ENCODE results near the gene BLMH. TPM values are rescaled to one million over a fixed set of nuclear protein-coding genes. Genes with fewer than 3 reads are reported as not detected.
"Not testable (repeated sequence)": the region's sequence is repeated elsewhere in the genome, so short reads cannot be mapped to it uniquely, and the experiment has no call there.

BLMH gene
- total and polyA plus RNA-seq, 4 donors, result 20.0 to 37.8 (median 27.4) TPM

GRCh38 chr17:30234296-30234695 lies 57.4 kb downstream of the BLMH start:
- Histone ChIP-seq H3K36me3 (ENCODE audit: control insufficient read depth in 1 of 2, insufficient read depth in 2 of 2, low read length in 1 of 2) (no peaks in the 10 kb centered on the region), H3K4me1 (ENCODE audit: control insufficient read depth in 1 of 2, insufficient read depth in 2 of 2, low read length in 2 of 2) (no peaks in the 10 kb centered on the region), H3K27ac (ENCODE audit: low read depth in 1 of 2, low read length in 2 of 2) (no peak overlapping the region), H3K9me3 (ENCODE audit: control insufficient read depth, low read length) (no peaks in the 10 kb centered on the region), H3K4me3 (ENCODE audit: low read length in 2 of 2) (no peak overlapping the region), H3K27me3 (ENCODE audit: control insufficient read depth in 1 of 2, insufficient read depth in 2 of 2, low read length in 1 of 2) (no peaks in the 10 kb centered on the region)
- WGBS, 2 donors, result 72 to 83% methylated on average over 6 of the region's 6 CpGs
- ATAC-seq (ENCODE audit: low FRiP score) (no peak), DNase-seq (no peak)
- intact Hi-C loops (cut with DNase I), result no loop called here

GRCh38 chr17:30232824-30233427 lies 58.8 kb downstream of the BLMH start:
- Histone ChIP-seq H3K27ac (ENCODE audit: low read depth in 1 of 2, low read length in 2 of 2) (no peak overlapping the region), H3K9me3 (ENCODE audit: control insufficient read depth, low read length) (no peaks in the 10 kb centered on the region), H3K36me3 (ENCODE audit: control insufficient read depth in 1 of 2, insufficient read depth in 2 of 2, low read length in 1 of 2) (no peaks in the 10 kb centered on the region), H3K4me1 (ENCODE audit: control insufficient read depth in 1 of 2, insufficient read depth in 2 of 2, low read length in 2 of 2) (no peaks in the 10 kb centered on the region), H3K4me3 (ENCODE audit: low read length in 2 of 2) (no peak overlapping the region), H3K27me3 (ENCODE audit: control insufficient read depth in 1 of 2, insufficient read depth in 2 of 2, low read length in 1 of 2) (no peaks in the 10 kb centered on the region)
- no peak for ATAC-seq (ENCODE audit: low FRiP score)
- DNase-seq, result no peak
- intact Hi-C loops (cut with DNase I), result no loop called here
- 76 to 81% methylated on average over 11 of the region's 11 CpGs for WGBS, 2 donors

- no peak overlapping the region for H3K4me3 ChIP-seq (ENCODE audit: low read length in 2 of 2)
- intact Hi-C loops (cut with DNase I), result no loop called here
- no peaks in the 10 kb centered on the region for H3K36me3 ChIP-seq (ENCODE audit: control insufficient read depth in 1 of 2, insufficient read depth in 2 of 2, low read length in 1 of 2)
- no peak for DNase-seq
- WGBS, 2 donors, result 79 to 82% methylated on average over 10 of the region's 10 CpGs
- no peaks in the 10 kb centered on the region for H3K27me3 ChIP-seq (ENCODE audit: control insufficient read depth in 1 of 2, insufficient read depth in 2 of 2, low read length in 1 of 2)
- no peaks in the 10 kb centered on the region for H3K4me1 ChIP-seq (ENCODE audit: control insufficient read depth in 1 of 2, insufficient read depth in 2 of 2, low read length in 2 of 2)
- H3K27ac ChIP-seq (ENCODE audit: low read depth in 1 of 2, low read length in 2 of 2), result no peak overlapping the region
- no peak for ATAC-seq (ENCODE audit: low FRiP score)
- no peaks in the 10 kb centered on the region for H3K9me3 ChIP-seq (ENCODE audit: control insufficient read depth, low read length)
Measured at GRCh38 chr17:30232015-30232823, 59.5 kb downstream of the BLMH start.

- 94 to 95% methylated on average over 7 of the region's 7 CpGs for WGBS, 2 donors
- no peaks in the 10 kb centered on the region for H3K4me1 ChIP-seq (ENCODE audit: control insufficient read depth in 1 of 2, insufficient read depth in 2 of 2, low read length in 2 of 2)
- intact Hi-C loops (cut with DNase I), result no loop called here
Measured at GRCh38 chr17:30230596-30231125, 61.1 kb downstream of the BLMH start.

GRCh38 chr17:30230009-30230408 lies 61.7 kb downstream of the BLMH start:
- H3K36me3 ChIP-seq (ENCODE audit: control insufficient read depth in 1 of 2, insufficient read depth in 2 of 2, low read length in 1 of 2); H3K27ac ChIP-seq (ENCODE audit: low read depth in 1 of 2, low read length in 2 of 2); H3K4me3 ChIP-seq (ENCODE audit: low read length in 2 of 2); intact Hi-C loops (cut with DNase I); H3K27me3 ChIP-seq (ENCODE audit: control insufficient read depth in 1 of 2, insufficient read depth in 2 of 2, low read length in 1 of 2); ATAC-seq (ENCODE audit: low FRiP score); H3K4me1 ChIP-seq (ENCODE audit: control insufficient read depth in 1 of 2, insufficient read depth in 2 of 2, low read length in 2 of 2); DNase-seq; H3K9me3 ChIP-seq (ENCODE audit: control insufficient read depth, low read length): not testable (repeated sequence)
- WGBS, 2 donors, result 83 to 86% methylated on average over 1 of the region's 1 CpG

More at GRCh38 chr17:30230596-30231125, 61.1 kb downstream of the BLMH start:
- DNase-seq, result no peak
- Histone ChIP-seq H3K4me3 (ENCODE audit: low read length in 2 of 2) (no peak overlapping the region), H3K27ac (ENCODE audit: low read depth in 1 of 2, low read length in 2 of 2) (no peak overlapping the region), H3K27me3 (ENCODE audit: control insufficient read depth in 1 of 2, insufficient read depth in 2 of 2, low read length in 1 of 2) (no peaks in the 10 kb centered on the region), H3K36me3 (ENCODE audit: control insufficient read depth in 1 of 2, insufficient read depth in 2 of 2, low read length in 1 of 2) (no peaks in the 10 kb centered on the region), H3K9me3 (ENCODE audit: control insufficient read depth, low read length) (no peaks in the 10 kb centered on the region)
- ATAC-seq (ENCODE audit: low FRiP score), result no peak

GRCh38 chr17:30229012-30229411 lies 62.7 kb downstream of the BLMH start:
- 84% methylated on average over 7 of the region's 7 CpGs for WGBS, 2 donors
- Histone ChIP-seq H3K4me1 (ENCODE audit: control insufficient read depth in 1 of 2, insufficient read depth in 2 of 2, low read length in 2 of 2) (no peaks in the 10 kb centered on the region), H3K36me3 (ENCODE audit: control insufficient read depth in 1 of 2, insufficient read depth in 2 of 2, low read length in 1 of 2) (no peaks in the 10 kb centered on the region), H3K4me3 (ENCODE audit: low read length in 2 of 2) (no peak overlapping the region), H3K9me3 (ENCODE audit: control insufficient read depth, low read length) (no peaks in the 10 kb centered on the region), H3K27me3 (ENCODE audit: control insufficient read depth in 1 of 2, insufficient read depth in 2 of 2, low read length in 1 of 2) (no peaks in the 10 kb centered on the region), H3K27ac (ENCODE audit: low read depth in 1 of 2, low read length in 2 of 2) (no peak overlapping the region)
- ATAC-seq (ENCODE audit: low FRiP score) (no peak), DNase-seq (no peak)
- intact Hi-C loops (cut with DNase I), result no loop called here

- intact Hi-C loops (cut with DNase I), result no loop called here
- Histone ChIP-seq H3K36me3 (ENCODE audit: control insufficient read depth in 1 of 2, insufficient read depth in 2 of 2, low read length in 1 of 2) (no peaks in the 10 kb centered on the region), H3K4me1 (ENCODE audit: control insufficient read depth in 1 of 2, insufficient read depth in 2 of 2, low read length in 2 of 2) (no peaks in the 10 kb centered on the region), H3K27me3 (ENCODE audit: control insufficient read depth in 1 of 2, insufficient read depth in 2 of 2, low read length in 1 of 2) (no peaks in the 10 kb centered on the region), H3K27ac (ENCODE audit: low read depth in 1 of 2, low read length in 2 of 2) (no peak overlapping the region), H3K9me3 (ENCODE audit: control insufficient read depth, low read length) (no peaks in the 10 kb centered on the region), H3K4me3 (ENCODE audit: low read length in 2 of 2) (no peak overlapping the region)
- ATAC-seq (ENCODE audit: low FRiP score), result no peak
- 96 to 98% methylated on average over 3 of the region's 3 CpGs for WGBS, 2 donors
- no peak for DNase-seq
Measured at GRCh38 chr17:30228011-30228410, 63.7 kb downstream of the BLMH start.

- H3K9me3 ChIP-seq (ENCODE audit: control insufficient read depth, low read length), result no peaks in the 10 kb centered on the region
- H3K4me3 ChIP-seq (ENCODE audit: low read length in 2 of 2), result no peak overlapping the region
- H3K4me1 ChIP-seq (ENCODE audit: control insufficient read depth in 1 of 2, insufficient read depth in 2 of 2, low read length in 2 of 2), result no peaks in the 10 kb centered on the region
- H3K27me3 ChIP-seq (ENCODE audit: control insufficient read depth in 1 of 2, insufficient read depth in 2 of 2, low read length in 1 of 2), result no peaks in the 10 kb centered on the region
- no peak overlapping the region for H3K27ac ChIP-seq (ENCODE audit: low read depth in 1 of 2, low read length in 2 of 2)
- H3K36me3 ChIP-seq (ENCODE audit: control insufficient read depth in 1 of 2, insufficient read depth in 2 of 2, low read length in 1 of 2), result no peaks in the 10 kb centered on the region
- DNase-seq (peak in 1 of 2 donors; percentile 39), ATAC-seq (ENCODE audit: low FRiP score) (no peak)
- intact Hi-C loops (cut with DNase I), result no loop called here
- WGBS, 2 donors, result 89 to 92% methylated on average over 10 of the region's 10 CpGs
Measured at GRCh38 chr17:30226878-30227277, 64.9 kb downstream of the BLMH start.
